ENCODE results near the gene ROGDI. TPM values are rescaled to one million over a fixed set of nuclear protein-coding genes. Genes with fewer than 3 reads are reported as not detected.
"Not testable (repeated sequence)": the region's sequence is repeated elsewhere in the genome, so short reads cannot be mapped to it uniquely, and the experiment has no call there.

The ROGDI gene
- total RNA-seq, 1 donor from 2014 or later = 71.0 TPM

GRCh38 chr16:4792951-4793513 lies 9.4 kb downstream of the ROGDI start:
- no peak for DNase-seq (ENCODE audit: low spot score)

GRCh38 chr16:4790871-4791270 lies 11.6 kb downstream of the ROGDI start:
- no peak for DNase-seq (ENCODE audit: low spot score)

DNA sequence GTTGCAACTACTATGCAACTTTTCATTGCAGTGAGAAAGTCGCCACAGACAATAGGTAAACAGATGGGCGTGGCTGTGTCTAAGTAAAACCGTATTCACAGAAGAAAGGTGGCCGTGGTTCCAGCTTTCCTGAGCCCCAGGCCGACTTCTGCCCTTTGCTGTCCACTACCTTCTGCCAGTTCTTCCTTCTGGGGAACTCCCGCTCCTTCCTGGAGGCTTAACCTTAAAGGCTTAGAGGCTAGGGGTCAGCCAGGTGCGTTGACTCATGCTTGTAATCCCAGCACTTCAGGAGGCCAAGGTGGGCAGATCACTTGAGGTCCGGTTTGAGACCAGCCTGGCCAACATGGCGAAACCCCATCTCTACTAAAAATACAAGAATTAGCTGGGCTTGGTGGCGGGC lies 12.2 kb downstream of the ROGDI start:
- DNase-seq (ENCODE audit: low spot score) = no peak

GRCh38 chr16:4788910-4789309 lies 13.5 kb downstream of the ROGDI start:
- no peak for DNase-seq (ENCODE audit: low spot score)

GRCh38 chr16:4788489-4788889 lies 13.9 kb downstream of the ROGDI start:
- no peak for DNase-seq (ENCODE audit: low spot score)

DNA sequence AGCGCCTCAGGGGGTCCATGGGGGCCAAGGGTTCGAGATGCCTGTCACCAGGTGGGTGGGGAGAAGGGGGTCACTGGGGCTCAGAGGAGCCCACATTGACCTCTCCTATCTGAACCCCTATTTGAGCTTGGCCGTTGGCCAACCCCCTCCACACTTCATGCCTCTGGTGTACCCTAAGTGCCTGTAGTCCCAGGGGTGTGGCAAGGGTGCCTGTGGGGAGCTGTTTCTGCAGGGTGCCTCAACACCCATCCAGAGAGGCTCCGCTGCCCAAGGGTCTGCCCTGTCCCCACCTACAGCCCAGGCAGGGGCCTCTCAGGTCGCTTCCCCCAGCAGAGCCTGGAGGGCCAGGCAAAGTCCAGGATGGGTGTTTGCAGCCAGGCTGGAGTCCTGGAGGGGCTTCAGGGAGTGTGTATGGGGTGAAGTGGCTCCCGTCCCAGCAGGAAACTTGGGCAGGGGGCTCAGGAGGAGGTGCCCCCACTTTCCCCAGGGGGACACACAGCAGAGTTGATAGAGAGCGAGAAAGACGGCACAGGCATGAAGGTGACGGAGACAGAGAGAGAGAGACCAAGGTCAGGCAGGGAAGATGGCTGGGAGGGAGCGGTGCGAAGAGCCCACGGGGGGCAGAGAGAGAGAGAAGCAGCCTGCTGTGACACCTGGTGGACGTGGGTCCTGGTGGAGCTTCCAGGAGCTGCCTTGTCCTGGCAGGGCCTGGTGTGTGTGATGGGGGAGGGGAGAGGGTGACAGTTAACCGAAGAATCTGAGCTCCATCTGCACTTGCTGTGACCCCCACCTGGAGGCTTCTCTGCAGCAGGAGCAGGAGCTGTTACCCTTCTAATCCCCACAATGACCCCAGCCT lies 14.6 kb downstream of the ROGDI start, which contains the start of gene SEPTIN12:
SEPTIN12 (minus strand) TSS at position 719 of the 856 bp plus-strand sequence; CDS start at position 19, 700 bp downstream.
- DNase-seq (ENCODE audit: low spot score) = no peak

DNA sequence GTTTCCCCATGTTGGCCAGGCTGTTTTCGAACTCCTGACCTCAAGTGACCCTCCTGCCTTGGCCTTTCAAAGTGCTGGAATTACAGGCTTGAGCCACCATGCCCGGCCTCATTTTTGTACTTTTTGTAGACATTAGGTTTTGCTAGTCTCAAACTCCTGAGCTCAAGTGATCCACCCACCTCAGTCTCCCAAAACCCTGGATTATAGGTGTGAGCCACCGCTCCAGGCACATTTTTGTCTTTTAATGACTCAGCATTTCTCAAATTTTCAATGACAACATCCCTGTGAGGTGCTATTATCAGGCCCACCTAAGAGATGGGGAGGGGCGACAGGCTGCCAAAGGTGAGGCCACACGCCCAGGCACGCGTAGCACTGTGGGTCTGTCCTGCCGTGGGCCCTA lies 15.4 kb downstream of the ROGDI start:
- DNase-seq (ENCODE audit: low spot score) = no peak

GRCh38 chr16:4785758-4786433 lies 16.5 kb downstream of the ROGDI start:
- DNase-seq (ENCODE audit: low spot score) = no peak

DNA sequence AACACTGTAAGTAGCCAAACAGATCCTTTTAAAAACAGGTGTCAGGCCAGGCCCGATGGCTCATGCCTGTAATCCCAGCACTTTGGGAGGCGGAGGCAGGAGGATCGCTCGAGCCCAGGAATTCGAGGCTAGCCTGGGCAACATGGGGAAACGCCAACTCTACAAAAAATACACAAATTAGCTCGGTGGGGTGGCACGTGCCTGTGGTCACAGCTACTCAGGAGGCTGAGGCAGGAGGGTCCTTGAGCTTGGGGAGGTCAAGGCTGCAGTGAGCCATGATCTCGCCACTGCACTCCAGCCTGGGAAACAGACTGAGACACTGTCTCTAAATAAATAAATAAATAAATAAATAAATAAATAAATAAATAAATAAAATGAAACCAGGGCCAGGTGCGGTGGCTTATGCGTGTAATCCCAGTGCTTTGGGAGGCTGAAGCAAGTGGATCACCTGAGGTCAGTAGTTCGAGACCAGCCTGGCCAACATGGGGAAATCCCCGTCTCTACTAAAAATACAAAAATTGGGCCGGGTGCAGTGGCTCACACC lies 17.9 kb downstream of the ROGDI start:
- DNase-seq (ENCODE audit: low spot score) = not testable (repeated sequence)

DNA sequence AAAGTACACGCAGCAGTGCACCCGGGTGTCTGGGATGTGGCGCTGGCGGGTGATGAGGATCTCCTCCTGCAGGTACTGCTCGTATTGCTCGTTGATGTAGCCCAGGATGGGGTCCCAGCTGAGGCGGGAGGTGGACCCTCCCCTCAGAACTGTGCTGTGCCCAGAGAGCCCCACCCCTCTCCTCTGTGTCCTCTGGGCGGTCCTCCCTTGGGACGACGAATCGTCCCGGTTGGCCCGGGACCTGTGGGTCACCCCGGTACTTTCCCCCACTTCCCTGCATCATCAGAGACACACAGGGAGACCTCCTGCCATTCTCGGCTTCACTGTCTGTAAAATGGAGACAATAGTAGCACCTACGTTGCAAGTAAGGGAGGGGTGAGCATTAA lies 18.5 kb downstream of the ROGDI start:
- no peak for DNase-seq (ENCODE audit: low spot score)

GRCh38 chr16:4783251-4783950 lies 19.0 kb downstream of the ROGDI start:
- no peak for DNase-seq (ENCODE audit: low spot score)

GRCh38 chr16:4780235-4780634 lies 22.2 kb downstream of the ROGDI start:
- no peak for DNase-seq (ENCODE audit: low spot score)

DNA sequence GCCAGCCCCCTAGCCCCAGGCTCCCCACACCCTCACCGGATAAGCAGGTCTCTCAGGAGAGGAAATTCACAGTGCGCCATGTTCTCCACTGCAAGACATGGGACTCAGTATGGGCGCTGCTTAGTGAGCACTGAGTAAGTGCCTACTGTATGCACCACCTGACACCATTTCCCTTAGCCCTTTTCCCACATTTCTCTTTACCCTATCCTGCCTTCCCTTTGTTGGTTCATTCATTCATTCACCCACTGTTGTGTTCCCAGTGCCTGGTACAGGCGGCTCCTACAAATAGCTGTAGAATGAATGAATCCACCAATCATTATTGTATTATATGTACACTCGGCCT lies 24.4 kb downstream of the ROGDI start:
- no peak for DNase-seq (ENCODE audit: low spot score)

GRCh38 chr16:4777339-4778049 lies 24.9 kb downstream of the ROGDI start:
- no peak for DNase-seq (ENCODE audit: low spot score)

- DNase-seq (ENCODE audit: low spot score) = no peak
These were observed 26.2 kb downstream of the ROGDI start for GRCh38 chr16:4776141-4776705.

DNA sequence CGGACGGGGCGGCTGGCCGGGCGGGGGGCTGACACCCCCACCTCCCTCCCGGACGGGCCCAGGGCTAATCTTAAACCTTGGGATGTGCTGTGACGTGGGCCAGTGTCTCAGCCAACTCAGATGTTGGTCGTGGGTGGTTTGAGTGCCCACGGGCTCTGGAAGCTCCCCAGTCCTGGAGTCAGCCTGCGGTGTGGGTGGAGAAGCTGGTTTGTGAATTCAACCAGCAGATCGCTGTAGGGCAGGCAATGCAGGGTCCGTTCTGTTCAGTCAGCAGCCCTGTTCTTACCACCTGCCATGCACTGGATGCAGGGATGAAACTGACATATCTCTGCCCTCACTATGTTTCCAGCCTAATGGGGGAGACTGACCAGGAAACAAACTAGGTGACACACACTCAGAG lies 27.4 kb downstream of the ROGDI start:
- DNase-seq (ENCODE audit: low spot score) = no peak

DNA sequence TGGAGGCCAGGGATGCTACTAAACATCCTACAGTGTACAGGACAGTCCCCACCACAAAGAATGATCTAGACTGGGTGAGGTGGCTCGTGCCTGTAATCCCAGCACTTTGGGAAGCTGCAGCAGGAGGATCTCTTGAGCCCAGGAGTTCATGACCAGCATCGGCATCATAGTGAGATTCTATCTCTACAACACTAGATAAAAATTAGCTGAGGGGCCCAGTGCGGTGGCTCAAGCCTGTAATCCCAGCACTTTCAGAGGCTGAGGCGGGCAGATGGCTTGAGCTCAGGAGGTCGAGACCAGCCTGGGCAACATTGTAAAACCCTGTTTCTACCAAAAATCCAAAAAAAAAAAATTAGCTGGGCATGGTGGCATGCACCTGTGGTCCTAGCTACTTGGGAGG lies 30.1 kb downstream of the ROGDI start:
- DNase-seq (ENCODE audit: low spot score) = no peak

- no peak for DNase-seq (ENCODE audit: low spot score)
These were observed 30.8 kb downstream of the ROGDI start for GRCh38 chr16:4771646-4772045.

GRCh38 chr16:4769306-4769638 lies 33.2 kb downstream of the ROGDI start:
- no peak for DNase-seq (ENCODE audit: low spot score)

DNA sequence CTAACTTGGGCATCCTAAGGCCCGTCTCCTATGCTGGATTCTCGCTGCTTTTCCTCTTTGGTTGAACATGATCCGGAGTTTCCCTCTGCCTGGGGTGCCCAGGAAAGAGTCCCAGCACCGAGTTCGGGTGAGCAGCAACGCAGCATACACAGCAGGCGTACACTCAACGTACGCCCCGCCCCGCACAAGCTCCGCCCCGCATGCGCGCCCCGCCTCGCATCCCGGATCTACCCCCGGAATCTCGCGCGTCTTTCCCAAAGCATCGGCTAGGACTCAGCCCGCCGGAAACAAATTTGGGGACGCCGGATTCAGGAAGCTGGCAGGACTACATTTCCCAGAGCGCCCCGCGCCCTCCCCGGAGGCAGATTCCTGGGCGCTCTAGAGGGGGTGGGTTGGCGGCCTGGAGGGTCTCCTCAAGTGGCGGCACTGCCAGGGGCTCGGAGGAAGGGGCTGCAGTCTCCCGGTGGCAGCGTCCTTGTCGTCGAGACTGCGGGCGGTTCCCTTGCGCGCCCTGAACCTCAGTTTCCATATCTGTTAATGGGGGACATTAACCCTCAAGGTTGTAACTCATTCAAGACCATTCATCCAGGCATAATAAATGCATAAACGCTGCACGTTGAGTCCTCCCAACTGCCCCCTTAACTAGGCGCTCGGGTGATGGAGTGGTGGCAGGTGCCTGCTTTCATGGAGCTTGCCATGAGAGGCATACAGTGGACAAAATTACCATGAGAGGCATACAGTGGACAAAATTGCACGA lies 33.7 kb downstream of the ROGDI start:
- peak; percentile 98 for DNase-seq (ENCODE audit: low spot score)
